Esophagus squamous epithelium (tissue), 5 donors: ENCODE results near the gene ACAT2. TPM values are rescaled to one million over a fixed set of nuclear protein-coding genes. Genes with fewer than 3 reads are reported as not detected.

Experiments
- DNase-seq: peaks from one replicate; lab custom pipeline; 2025; lab: John Stamatoyannopoulos, UW
- H3K27ac ChIP-seq, 4 donors: fragments of 200-600 bp; sonication (generic); one replicate each; pipeline ENCODE4 v1.5.1; 2016 to 2019; ENCODE audit warnings: mild to moderate bottlenecking in 1 of 4
- H3K27me3 ChIP-seq, 4 donors: fragments of 200-600 bp; sonication (generic); 1 replicate in 3 of 4; 2 replicates in 1 of 4; pipeline versions ENCODE4 v1.5.1 to v1.6.0; 2017 to 2021; ENCODE audit warnings: antibody characterized with exemption in 1 of 4
- H3K36me3 ChIP-seq, 3 donors: fragments of 200-600 bp; sonication (generic); one replicate each; pipeline ENCODE4 v1.5.1; 2016 to 2019
- H3K4me1 ChIP-seq, 3 donors: fragments of 200-600 bp; sonication (generic); one replicate each; pipeline ENCODE4 v1.5.1; 2017 to 2019
- H3K4me3 ChIP-seq, 4 donors: fragments of 200-600 bp; sonication (generic); 1 replicate in 3 of 4; 2 replicates in 1 of 4; pipeline ENCODE4 v1.5.1; 2016 to 2019; ENCODE audit warnings: mild to moderate bottlenecking in 2 of 4, moderate library complexity in 1 of 4
- H3K9me3 ChIP-seq, 3 donors: fragments of 200-600 bp; sonication (generic); one replicate each; pipeline ENCODE4 v1.5.1; 2016 to 2019
- CTCF ChIP-seq, 6 experiments: fragments of 450-650 bp in 4 of 6; fragments of 200-600 bp in 2 of 6; sonication (generic) in 2 of 6; IDR thresholded peaks; one replicate each; pipeline ENCODE4 v1.5.1; 2016 to 2019; ENCODE audit warnings: antibody characterized with exemption in 6 of 6, mild to moderate bottlenecking in 4 of 6, moderate library complexity in 4 of 6
- POLR2A ChIP-seq, 4 donors: fragments of 450-650 bp; IDR thresholded peaks; one replicate each; pipeline ENCODE4 v1.6.1; 2017; ENCODE audit warnings: antibody characterized with exemption in 4 of 4, mild to moderate bottlenecking in 4 of 4, moderate library complexity in 3 of 4
- WGBS, 2 donors: methylation state at CpG; one replicate each; pipeline ENCODE4 v1.1.5; 2018; 5-methylcytosine and 5-hydroxymethylcytosine counted together
- intact Hi-C: fragments of 100-400 bp; cut with DNase I; formaldehyde crosslinking; loops from one replicate; pipeline ENCODE4 v1.15.0; 2022
- total RNA-seq, 4 donors: library from RNA; depleted of rRNA; stranded (reverse); fragments of >200 nt; gene quantifications; one replicate each; pipeline ENCODE4 v1.1.0, GENCODE V29; 2016
- donor health status: DM: yes; HTN: yes; CAD: no.

The ACAT2 gene
- total RNA-seq, 4 donors from 2014 or later, result 24.9 to 56.8 (median 40.8) TPM

GRCh38 chr6:159754401-159754800 is 7.4 kb upstream of the ACAT2 start:
- H3K36me3 ChIP-seq, result peaks cover 11 to 99% (median 38%) of the 10 kb centered on the region in 3 donors
- no peaks in the 10 kb centered on the region for H3K9me3 ChIP-seq
- no peak for TF ChIP-seq CTCF (IDR thresholded peaks at IDR 0.05)
- no peak for TF ChIP-seq POLR2A (IDR thresholded peaks at IDR 0.05)
- DNase-seq, result no peak
- peak overlapping the region in 1 of 4 donors; percentile 2 for H3K27ac ChIP-seq
- intact Hi-C loops, result no loop called here
- WGBS, 2 donors, result 61 to 69% methylated on average over 2 of the region's 2 CpGs
- H3K4me3 ChIP-seq, result no peak overlapping the region
- peaks cover 0 to 4% (median 0%) of the 10 kb centered on the region in 3 donors for H3K4me1 ChIP-seq
- no peaks in the 10 kb centered on the region for H3K27me3 ChIP-seq

- TF ChIP-seq POLR2A (IDR thresholded peaks at IDR 0.05), result no peak
- H3K4me3 ChIP-seq, result no peak overlapping the region
- no peaks in the 10 kb centered on the region for H3K27me3 ChIP-seq
- H3K4me1 ChIP-seq, result peaks cover 0 to 10% (median 0%) of the 10 kb centered on the region in 3 donors
- DNase-seq, result no peak
- WGBS, 2 donors, result 66 to 67% methylated on average over 13 to 15 of the region's 15 CpGs
- H3K36me3 ChIP-seq, result peaks cover 11 to 91% (median 38%) of the 10 kb centered on the region in 3 donors
- peak overlapping the region in 1 of 4 donors; percentile 2 for H3K27ac ChIP-seq
- H3K9me3 ChIP-seq, result no peaks in the 10 kb centered on the region
- intact Hi-C loops, result no loop called here
Observed at GRCh38 chr6:159754959-159755914, 6.6 kb upstream of the ACAT2 start.

GRCh38 chr6:159756508-159756907 is 5.3 kb upstream of the ACAT2 start:
- Histone ChIP-seq H3K27me3 (no peaks in the 10 kb centered on the region), H3K4me1 (peaks cover 7 to 23% (median 11%) of the 10 kb centered on the region in 3 donors), H3K9me3 (no peaks in the 10 kb centered on the region), H3K27ac (no peak overlapping the region), H3K4me3 (no peak overlapping the region), H3K36me3 (peaks cover 11 to 79% (median 35%) of the 10 kb centered on the region in 3 donors)
- WGBS, 2 donors, result 86 to 93% methylated on average over 4 of the region's 4 CpGs
- no peak for TF ChIP-seq POLR2A (IDR thresholded peaks at IDR 0.05)
- TF ChIP-seq CTCF (IDR thresholded peaks at IDR 0.05), result no peak
- intact Hi-C loops, result no loop called here
- no peak for DNase-seq

GRCh38 chr6:159758031-159759001 is 3.5 kb upstream of the ACAT2 start:
- intact Hi-C loops, result no loop called here
- Histone ChIP-seq H3K27ac (no peak overlapping the region), H3K27me3 (no peaks in the 10 kb centered on the region), H3K36me3 (peaks cover 6 to 64% (median 27%) of the 10 kb centered on the region in 3 donors), H3K4me1 (peaks cover 14 to 29% (median 21%) of the 10 kb centered on the region in 3 donors), H3K4me3 (no peak overlapping the region), H3K9me3 (no peaks in the 10 kb centered on the region)
- no peak for TF ChIP-seq POLR2A (IDR thresholded peaks at IDR 0.05)
- peak in 1 of 6 experiments; percentile 9 for TF ChIP-seq CTCF (IDR thresholded peaks at IDR 0.05)
- DNase-seq, result no peak
- 87 to 95% methylated on average over 7 of the region's 7 CpGs for WGBS, 2 donors

- no peak for DNase-seq
- no peak overlapping the region for H3K4me3 ChIP-seq
- 63 to 92% methylated on average over 2 of the region's 2 CpGs for WGBS, 2 donors
- H3K27me3 ChIP-seq, result no peaks in the 10 kb centered on the region
- no peak for TF ChIP-seq POLR2A (IDR thresholded peaks at IDR 0.05)
- no peak for TF ChIP-seq CTCF (IDR thresholded peaks at IDR 0.05)
- H3K36me3 ChIP-seq, result peaks cover 11 to 64% (median 21%) of the 10 kb centered on the region in 3 donors
- intact Hi-C loops, result loop anchor here (10.0 kb wide), 1 partner anchor 65 kb away; the partner anchor contains the start of gene SOD2
- no peaks in the 10 kb centered on the region for H3K9me3 ChIP-seq
- peaks cover 14 to 37% (median 21%) of the 10 kb centered on the region in 3 donors for H3K4me1 ChIP-seq
- H3K27ac ChIP-seq, result peak overlapping the region in 3 of 4 donors; percentile 29 to 100 (median 99)
Observed at GRCh38 chr6:159759645-159760044, 2.2 kb upstream of the ACAT2 start.
